Keratinocyte (primary cell): Measurements from ENCODE around the gene SMIM38. TPM values are rescaled to one million over a fixed set of nuclear protein-coding genes. Genes with fewer than 3 reads are reported as not detected.

Experiments
- DNase-seq: peaks from one replicate; pipeline ENCODE4 v3.0.0-alpha.2; 2011; ENCODE audit warnings: low read depth, missing footprints, low spot score
- FAIRE-seq: peaks from 2 replicates; lab custom pipeline; 2011; peaks lifted over from hg19 to GRCh38; lab: Jason Lieb, UNC
- H2AFZ ChIP-seq: 2 replicates; pipeline ENCODE4 v1.6.0; 2012; ENCODE audit warnings: low read length, control low read depth, inconsistent platforms; ENCODE audit not compliant: control insufficient read depth
- H3K27ac ChIP-seq: 2 replicates; pipeline ENCODE4 v1.5.1; 2011; ENCODE audit warnings: low read length; ENCODE audit not compliant: control insufficient read depth, insufficient read depth
- H3K27me3 ChIP-seq: 3 replicates; pipeline ENCODE4 v1.6.0; 2011; ENCODE audit warnings: low read length; ENCODE audit not compliant: control insufficient read depth, insufficient read depth; ENCODE audit errors: extremely low read depth
- H3K36me3 ChIP-seq, 2 experiments: 2 replicates in 1 of 2; 3 replicates in 1 of 2; pipeline ENCODE4 v1.5.1; 2011; ENCODE audit warnings: low read length in 2 of 2, mild to moderate bottlenecking in 1 of 2; ENCODE audit not compliant: control insufficient read depth in 2 of 2, insufficient read depth in 2 of 2; ENCODE audit errors: extremely low read depth in 1 of 2
- H3K4me1 ChIP-seq: 3 replicates; pipeline ENCODE4 v1.5.1; 2011; ENCODE audit warnings: low read length; ENCODE audit not compliant: control insufficient read depth, insufficient read depth; ENCODE audit errors: extremely low read depth
- H3K4me2 ChIP-seq: 3 replicates; pipeline ENCODE4 v1.6.0; 2011; ENCODE audit warnings: low read depth, low read length; ENCODE audit not compliant: control insufficient read depth, insufficient read depth; ENCODE audit errors: extremely low read depth
- H3K4me3 ChIP-seq, 3 experiments: fragments of 200-600 bp in 1 of 3; sonication (generic) in 1 of 3; 2 replicates in 2 of 3; 3 replicates in 1 of 3; pipeline ENCODE4 v1.5.1; 2011 to 2016; ENCODE audit warnings: low read length in 3 of 3, mild to moderate bottlenecking in 3 of 3, control low read depth in 2 of 3, inconsistent platforms in 1 of 3, low read depth in 1 of 3, mixed read lengths in 1 of 3, mixed run types in 1 of 3, moderate library complexity in 1 of 3; ENCODE audit not compliant: control insufficient read depth in 2 of 3, insufficient read depth in 2 of 3; ENCODE audit errors: extremely low read depth in 1 of 3
- H3K79me2 ChIP-seq: 2 replicates; pipeline ENCODE4 v1.6.0; 2012; ENCODE audit warnings: low read length; ENCODE audit not compliant: control insufficient read depth, insufficient read depth
- H3K9ac ChIP-seq: 3 replicates; pipeline ENCODE4 v1.6.0; 2011; ENCODE audit warnings: low read length; ENCODE audit not compliant: control insufficient read depth, insufficient read depth; ENCODE audit errors: extremely low read depth
- H3K9me1 ChIP-seq: 3 replicates; pipeline ENCODE4 v1.6.0; 2011; ENCODE audit warnings: low read length; ENCODE audit not compliant: control insufficient read depth, insufficient read depth; ENCODE audit errors: extremely low read depth
- H3K9me3 ChIP-seq: 2 replicates; pipeline ENCODE4 v1.5.1; 2012; ENCODE audit warnings: low read depth, low read length; ENCODE audit not compliant: control insufficient read depth
- H4K20me1 ChIP-seq: 3 replicates; pipeline ENCODE4 v1.6.0; 2011; ENCODE audit warnings: low read length; ENCODE audit not compliant: control insufficient read depth, insufficient read depth; ENCODE audit errors: extremely low read depth
- CTCF ChIP-seq, 3 experiments: IDR thresholded peaks in 1 of 3; conservative IDR thresholded peaks in 1 of 3; optimal IDR thresholded peaks in 1 of 3; 2 replicates in 2 of 3; 3 replicates in 1 of 3; pipeline versions ENCODE3 to v1.5.1; 2011; ENCODE audit warnings: low read length in 3 of 3, mild to moderate bottlenecking in 3 of 3, moderate library complexity in 2 of 3, control low read depth in 1 of 3, inconsistent platforms in 1 of 3; ENCODE audit not compliant: insufficient read depth in 2 of 3; ENCODE audit errors: extremely low read depth in 1 of 3
- EZH2 ChIP-seq: IDR thresholded peaks from one replicate; pipeline ENCODE4 v1.6.1; 2012; ENCODE audit warnings: inconsistent platforms, mild to moderate bottlenecking, low read length, moderate library complexity
- dilution Hi-C: fragments of 300-500 bp; cut with MboI; formaldehyde crosslinking; loops from one replicate; pipeline ENCODE4 v1.7.0; 2020; ENCODE audit warnings: low sequenced_read_pairs; ENCODE audit not compliant: extremely low pct_ligation_motif_present
- polyA plus RNA-seq, 5 experiments: library from polyadenylated mRNA; depleted of rRNA in 3 of 5; stranded (reverse) in 3 of 5; stranded (forward) in 1 of 5; unstranded in 1 of 5; fragments of >200 nt; gene quantifications; 1 replicate in 1 of 5; 2 replicates in 3 of 5; 3 replicates in 1 of 5; pipeline versions ENCODE4 v1.2.1 to v1.2.3, GENCODE V29; 2011 to 2012; ENCODE audit warnings: missing spikeins in 2 of 5, low read depth in 1 of 5, low replicate concordance in 1 of 5

SMIM38 gene
- polyA plus RNA-seq, 1 donor (not counting 4 experiments of a cell fraction or from before 2014, with no cell fraction given), result not detected

DNA sequence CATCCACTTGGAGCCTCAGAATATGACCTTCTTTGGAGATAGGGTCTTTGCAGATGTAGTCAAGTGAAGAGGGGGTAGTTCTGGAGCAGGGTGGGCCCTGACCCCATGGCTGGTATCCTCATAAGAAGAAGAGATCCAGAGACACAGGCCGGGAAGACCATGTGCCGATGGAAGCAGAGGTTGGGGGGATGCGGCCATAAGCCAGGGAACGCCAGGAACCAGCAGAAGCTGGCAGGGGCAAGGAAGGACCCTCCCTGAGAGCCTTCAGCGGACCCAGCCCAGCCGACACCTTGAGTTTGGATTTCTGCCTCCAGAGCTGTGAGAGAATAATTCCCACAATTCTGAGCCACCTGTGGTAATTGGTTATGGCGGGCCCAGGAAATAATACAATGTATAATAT lies 26.1 kb upstream of the SMIM38 start:
- Histone ChIP-seq H3K79me2 (no peaks in the 10 kb centered on the region), H3K36me3 (no peaks in the 10 kb centered on the region), H3K9ac (no peak overlapping the region), H2AFZ (no peak overlapping the region), H3K4me3 (no peak overlapping the region), H3K4me1 (no peaks in the 10 kb centered on the region), H3K9me3 (peaks cover 3% of the 10 kb centered on the region), H3K27me3 (no peaks in the 10 kb centered on the region), H3K27ac (no peak overlapping the region), H3K9me1 (no peaks in the 10 kb centered on the region), H4K20me1 (no peaks in the 10 kb centered on the region), H3K4me2 (no peak overlapping the region)
- TF ChIP-seq EZH2 (no peak), CTCF (optimal IDR thresholded peaks at IDR 0.05 in 1 of 3, IDR thresholded peaks at IDR 0.05 in 1 of 3, conservative IDR thresholded peaks at IDR 0.05 in 1 of 3; ENCODE audit: extremely low read depth in 1 of 3, insufficient read depth in 2 of 3, low read length in 3 of 3) (no peak)
- FAIRE-seq (no peak), DNase-seq (no peak)
- dilution Hi-C loops, result no loop called here

DNA sequence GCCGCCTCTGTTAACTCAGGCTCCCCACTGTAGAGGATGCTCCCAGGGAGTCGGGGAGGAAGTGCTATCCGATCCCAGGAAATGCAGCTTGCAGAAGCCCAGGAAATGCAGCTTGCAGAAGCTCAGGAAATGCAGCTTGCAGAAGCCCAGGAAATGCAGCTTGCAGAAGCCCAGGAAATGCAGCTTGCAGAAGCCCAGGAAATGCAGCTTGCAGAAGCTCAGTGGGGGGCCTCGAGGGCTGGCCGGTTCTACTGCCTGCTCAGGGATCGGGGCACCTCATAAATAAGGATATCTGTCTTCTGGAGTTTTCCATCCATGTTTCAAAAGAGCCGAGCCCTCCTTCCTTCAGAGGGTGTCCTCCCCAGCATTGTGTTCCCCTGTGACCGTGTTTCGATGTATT lies 25.1 kb upstream of the SMIM38 start:
- Histone ChIP-seq H3K9me3 (peaks cover 3% of the 10 kb centered on the region), H3K27ac (no peak overlapping the region), H4K20me1 (no peaks in the 10 kb centered on the region), H3K36me3 (no peaks in the 10 kb centered on the region), H3K9me1 (no peaks in the 10 kb centered on the region), H3K27me3 (no peaks in the 10 kb centered on the region), H3K4me1 (no peaks in the 10 kb centered on the region), H3K9ac (no peak overlapping the region), H2AFZ (no peak overlapping the region), H3K4me3 (no peak overlapping the region), H3K79me2 (no peaks in the 10 kb centered on the region), H3K4me2 (no peak overlapping the region)
- FAIRE-seq (no peak), DNase-seq (no peak)
- dilution Hi-C loops, result no loop called here
- TF ChIP-seq EZH2 (no peak), CTCF (optimal IDR thresholded peaks at IDR 0.05 in 1 of 3, IDR thresholded peaks at IDR 0.05 in 1 of 3, conservative IDR thresholded peaks at IDR 0.05 in 1 of 3; ENCODE audit: extremely low read depth in 1 of 3, insufficient read depth in 2 of 3, low read length in 3 of 3) (no peak)
